ENCODE data around the gene TBC1D21. TPM values are rescaled to one million over a fixed set of nuclear protein-coding genes. Genes with fewer than 3 reads are reported as not detected.

TBC1D21 gene
- total RNA-seq, 1 donor from 2014 or later, result not detected

GRCh38 chr15:73839699-73840377 is 33.5 kb upstream of the TBC1D21 start:
- Mint-ChIP-seq H3K4me3 (ENCODE audit: unreplicated experiment) (no peak overlapping the region), H3K27ac (ENCODE audit: unreplicated experiment) (no peak overlapping the region), H3K4me1 (ENCODE audit: low read depth, unreplicated experiment) (peaks cover 6% of the 10 kb centered on the region), H3K27me3 (ENCODE audit: low read depth, unreplicated experiment) (peaks cover 73% of the 10 kb centered on the region), H3K9me3 (ENCODE audit: unreplicated experiment) (peaks cover 2% of the 10 kb centered on the region), H3K36me3 (ENCODE audit: low read depth, unreplicated experiment) (peaks cover 2% of the 10 kb centered on the region)
- no peak overlapping the region for H3K4me2 ChIP-seq (ENCODE audit: low read length)
- no peak overlapping the region for H3K4me3 ChIP-seq (ENCODE audit: insufficient read depth, low read depth, low read length)
- H3K36me3 ChIP-seq (ENCODE audit: insufficient read depth, low read length), result no peaks in the 10 kb centered on the region
- FAIRE-seq, result no peak
- no peak for DNase-seq (ENCODE audit: low read depth)
- TF ChIP-seq CTCF (IDR thresholded peaks at IDR 0.05; ENCODE audit: insufficient read depth, low read depth, low read length), result no peak
- no peak for TF ChIP-seq EZH2 (IDR thresholded peaks at IDR 0.05; ENCODE audit: insufficient read depth, low read length)
- no peak overlapping the region for H3K9ac ChIP-seq (ENCODE audit: low read length)
- no peaks in the 10 kb centered on the region for H3K9me3 ChIP-seq (ENCODE audit: insufficient read depth, low read depth, low read length)
- no peak overlapping the region for H3K27ac ChIP-seq (ENCODE audit: low read depth, low read length)
- H2AFZ ChIP-seq (ENCODE audit: low read depth, low read length), result no peak overlapping the region
- no peaks in the 10 kb centered on the region for H4K20me1 ChIP-seq (ENCODE audit: insufficient read depth, low read length)
- H3K27me3 ChIP-seq (ENCODE audit: insufficient read depth, low read length), result peaks cover 55% of the 10 kb centered on the region
- no peaks in the 10 kb centered on the region for H3K4me1 ChIP-seq (ENCODE audit: insufficient read depth, low read length)
- no peaks in the 10 kb centered on the region for H3K79me2 ChIP-seq (ENCODE audit: insufficient read depth, low read length)

GRCh38 chr15:73840771-73841170 is 32.6 kb upstream of the TBC1D21 start:
- TF ChIP-seq EZH2 (IDR thresholded peaks at IDR 0.05; ENCODE audit: insufficient read depth, low read length) (no peak), CTCF (IDR thresholded peaks at IDR 0.05; ENCODE audit: insufficient read depth, low read depth, low read length) (no peak)

More at GRCh38 chr15:73840771-73841170, 32.6 kb upstream of the TBC1D21 start:
- Histone ChIP-seq H3K27ac (ENCODE audit: low read depth, low read length) (no peak overlapping the region), H3K4me3 (ENCODE audit: insufficient read depth, low read depth, low read length) (no peak overlapping the region), H3K79me2 (ENCODE audit: insufficient read depth, low read length) (no peaks in the 10 kb centered on the region), H3K27me3 (ENCODE audit: insufficient read depth, low read length) (peaks cover 55% of the 10 kb centered on the region), H3K9me3 (ENCODE audit: insufficient read depth, low read depth, low read length) (no peaks in the 10 kb centered on the region), H3K4me2 (ENCODE audit: low read length) (no peak overlapping the region), H3K9ac (ENCODE audit: low read length) (no peak overlapping the region), H3K4me1 (ENCODE audit: insufficient read depth, low read length) (no peaks in the 10 kb centered on the region), H2AFZ (ENCODE audit: low read depth, low read length) (no peak overlapping the region), H3K36me3 (ENCODE audit: insufficient read depth, low read length) (no peaks in the 10 kb centered on the region), H4K20me1 (ENCODE audit: insufficient read depth, low read length) (no peaks in the 10 kb centered on the region)
- H3K4me1 Mint-ChIP-seq (ENCODE audit: low read depth, unreplicated experiment), result peaks cover 7% of the 10 kb centered on the region
- FAIRE-seq (no peak), DNase-seq (ENCODE audit: low read depth) (no peak)
- peaks cover 64% of the 10 kb centered on the region for H3K27me3 Mint-ChIP-seq (ENCODE audit: low read depth, unreplicated experiment)
- H3K4me3 Mint-ChIP-seq (ENCODE audit: unreplicated experiment), result no peak overlapping the region
- H3K9me3 Mint-ChIP-seq (ENCODE audit: unreplicated experiment), result peaks cover 2% of the 10 kb centered on the region
- no peak overlapping the region for H3K27ac Mint-ChIP-seq (ENCODE audit: unreplicated experiment)
- peaks cover 2% of the 10 kb centered on the region for H3K36me3 Mint-ChIP-seq (ENCODE audit: low read depth, unreplicated experiment)

All from astrocyte (in vitro differentiated cells and primary cell).